Stimulated activated CD4-positive, alpha-beta T cell treated with anti-CD3 and anti-CD28 coated beads, Interleukin-4, amount 100 ng/mL, for 48 hours (primary cell): ENCODE results near the gene MYCT1.

ENCODE experiments used
- DNase-seq, 2 donors: peaks; one replicate each; pipeline ENCODE4 v3.0.0-alpha.2; 2020; ENCODE audit warnings: low read depth in 2 of 2

The MYCT1 gene

GRCh38 chr6:152723398-152723797, 25.7 kb downstream of the MYCT1 start:
- DNase-seq: no peak

- no peak for DNase-seq
Observed at GRCh38 chr6:152726313-152726712, 28.6 kb downstream of the MYCT1 start.

- no peak for DNase-seq
Observed at GRCh38 chr6:152727507-152727906, 29.8 kb downstream of the MYCT1 start.

- no peak for DNase-seq
Observed at GRCh38 chr6:152734630-152735029, 36.9 kb downstream of the MYCT1 start.

GRCh38 chr6:152736687-152737273, 39.1 kb downstream of the MYCT1 start:
- no peak for DNase-seq

- DNase-seq: no peak
Observed at GRCh38 chr6:152745509-152746171, 47.9 kb downstream of the MYCT1 start.

GRCh38 chr6:152746172-152746553, 48.5 kb downstream of the MYCT1 start:
- DNase-seq: no peak

GRCh38 chr6:152748843-152749242, 51.1 kb downstream of the MYCT1 start:
- no peak for DNase-seq

- DNase-seq: no peak
Observed at GRCh38 chr6:152749336-152749735, 51.6 kb downstream of the MYCT1 start.

- DNase-seq: no peak
Observed at GRCh38 chr6:152750694-152751093, 53.0 kb downstream of the MYCT1 start, which contains the start of gene VIP. Gene VIP (plus strand): TSS chr6:152750797. CDS start chr6:152752178, 1,381 bp downstream.

GRCh38 chr6:152765331-152765730, 67.6 kb downstream of the MYCT1 start:
- no peak for DNase-seq

- DNase-seq: no peak
Observed at GRCh38 chr6:152769159-152769558, 71.5 kb downstream of the MYCT1 start.

GRCh38 chr6:152769993-152770392, 72.3 kb downstream of the MYCT1 start:
- DNase-seq: no peak

- no peak for DNase-seq
Observed at GRCh38 chr6:152771061-152771687, 73.5 kb downstream of the MYCT1 start.
